ENCODE measurements around the gene IGSF6. TPM values are rescaled to one million over a fixed set of nuclear protein-coding genes. Genes with fewer than 3 reads are reported as not detected.

IGSF6 gene
- total RNA-seq = not detected in 2 replicates

DNA sequence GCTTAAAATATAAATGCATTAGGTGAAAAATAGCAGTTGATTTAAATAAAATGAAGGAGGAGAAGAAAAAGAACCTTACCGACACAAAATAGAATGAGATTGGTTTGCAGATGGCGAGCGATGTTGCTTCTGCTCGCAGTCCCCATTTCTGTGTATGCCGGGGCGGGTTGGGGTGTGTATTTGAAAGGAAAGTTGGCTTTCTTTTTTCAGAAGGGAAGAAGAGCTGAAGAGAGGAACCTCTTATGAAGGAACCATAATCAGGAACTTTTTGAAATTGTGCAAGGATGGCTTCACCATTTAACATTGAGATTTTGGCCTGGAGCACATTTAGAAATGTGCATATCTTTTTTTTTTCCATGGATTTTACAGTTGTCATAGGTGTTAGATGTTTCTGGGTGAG, at the start of gene IGSF6:
IGSF6 (minus strand) TSS at position 156 of the 400 bp plus-strand sequence; CDS start at position 146, 10 bp downstream.

DNA sequence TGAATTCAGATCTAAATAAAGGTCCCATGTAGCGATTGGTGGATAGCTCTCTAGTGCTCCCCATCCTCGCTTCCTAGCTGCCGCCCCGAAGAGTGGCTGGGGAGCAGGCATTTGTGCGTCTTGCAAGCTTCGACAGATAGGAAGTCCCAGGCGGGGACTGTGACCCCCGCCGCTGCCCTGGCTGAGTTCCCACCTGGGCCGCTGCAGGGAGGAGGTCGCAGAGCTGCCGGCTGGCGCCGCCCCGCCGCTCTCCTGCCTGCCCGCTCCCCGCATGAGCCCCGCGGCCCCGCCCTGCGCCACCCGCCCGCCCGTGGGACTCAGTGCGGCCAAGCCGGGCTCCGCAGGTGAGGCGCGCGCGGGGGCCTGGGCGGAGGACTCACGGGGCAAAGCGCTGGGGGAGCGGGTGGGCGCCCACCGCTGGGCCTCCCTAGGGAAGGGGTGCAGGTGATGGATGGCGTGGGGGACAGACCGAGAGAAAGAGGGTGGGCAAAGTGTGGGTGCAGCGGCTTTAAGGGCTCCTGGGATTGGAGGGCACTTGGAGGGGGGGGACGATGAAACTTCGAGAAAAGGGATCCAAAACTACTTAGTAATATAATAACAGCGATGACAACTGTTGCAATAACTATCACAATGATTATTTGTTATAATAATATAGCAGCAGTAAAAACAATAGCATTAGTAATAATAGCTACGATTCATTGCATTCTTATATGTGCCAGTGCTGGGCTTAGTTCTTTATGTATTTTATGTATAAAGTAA, 11.7 kb upstream of the IGSF6 start, which contains the start of gene OTOA:
OTOA (plus strand) TSS at position 80 of the 759 bp plus-strand sequence. CDS start 14,547 bp downstream, outside the sequence.

GRCh38 chr16:21599122-21600030, 53.0 kb downstream of the IGSF6 start, which contains the start of gene METTL9:
Gene METTL9 (plus strand): TSS chr16:21599577. CDS start chr16:21599734, 157 bp downstream.

Other genes starting within 250 kb of the IGSF6 start
- gene METTL9, start 53.0 kb downstream of the IGSF6 start, total RNA-seq = 158 and 173 TPM in 2 replicates
- gene OTOA, start 11.4 kb upstream of the IGSF6 start, total RNA-seq = not detected in 2 replicates
- gene NPIPB4, start 205.1 kb upstream of the IGSF6 start, total RNA-seq = 5.3 and 14.8 TPM in 2 replicates